OCI-LY1 (cell line): ENCODE results near the gene EEIG1.

ENCODE experiments used
- H2AFZ ChIP-seq: fragments of 200-600 bp; sonication (generic), shearing (Covaris generic); 2 replicates; pipeline ENCODE4 v1.6.0; 2014; ENCODE audit warnings: antibody characterized with exemption, mild to moderate bottlenecking, low read length
- H3F3A ChIP-seq: fragments of 200-600 bp; sonication (generic), shearing (Covaris generic); 2 replicates; pipeline ENCODE4 v1.6.0; 2014; ENCODE audit warnings: mild to moderate bottlenecking, antibody characterized with exemption, low read length, moderate library complexity; ENCODE audit not compliant: insufficient read depth
- H3K27ac ChIP-seq: fragments of 200-600 bp; sonication (generic); 2 replicates; pipeline ENCODE4 v1.5.1; 2014; ENCODE audit warnings: low read length, mixed run types, mild to moderate bottlenecking, low read depth; ENCODE audit not compliant: poor library complexity, severe bottlenecking
- H3K27me3 ChIP-seq: fragments of 200-600 bp; sonication (generic); 2 replicates; pipeline ENCODE4 v1.6.0; 2014; ENCODE audit warnings: antibody characterized with exemption, mild to moderate bottlenecking, low read length, moderate library complexity; ENCODE audit not compliant: insufficient read depth
- H3K36me3 ChIP-seq: fragments of 200-600 bp; sonication (generic); 2 replicates; pipeline ENCODE4 v1.6.1; 2014; ENCODE audit warnings: mild to moderate bottlenecking, antibody characterized with exemption, low read length, moderate library complexity, mixed read lengths; ENCODE audit not compliant: insufficient read depth
- H3K4me1 ChIP-seq: fragments of 200-600 bp; sonication (generic); 2 replicates; pipeline ENCODE4 v1.5.1; 2014; ENCODE audit warnings: mild to moderate bottlenecking, low read length, moderate library complexity; ENCODE audit not compliant: insufficient read depth, severe bottlenecking
- H3K4me2 ChIP-seq: fragments of 200-600 bp; sonication (generic), shearing (Covaris generic); 2 replicates; pipeline ENCODE4 v1.6.1; 2014; ENCODE audit warnings: low read length
- H3K4me3 ChIP-seq: fragments of 200-600 bp; sonication (generic); 2 replicates; pipeline ENCODE4 v1.5.1; 2014; ENCODE audit warnings: low read length, low read depth, mild to moderate bottlenecking, mixed read lengths; ENCODE audit not compliant: poor library complexity, severe bottlenecking
- H3K79me2 ChIP-seq: fragments of 200-600 bp; shearing (Covaris generic); 2 replicates; pipeline ENCODE4 v1.6.1; 2016; ENCODE audit warnings: mixed run types, low read length, mixed read lengths; ENCODE audit not compliant: insufficient read depth
- H3K9ac ChIP-seq: fragments of 200-600 bp; sonication (generic), shearing (Covaris generic); 2 replicates; pipeline ENCODE4 v1.6.1; 2014; ENCODE audit warnings: mild to moderate bottlenecking, low read length, mixed read lengths
- H3K9me2 ChIP-seq: fragments of 200-600 bp; sonication (generic), shearing (Covaris generic); 2 replicates; pipeline ENCODE4 v1.6.1; 2014; ENCODE audit warnings: low read depth, mild to moderate bottlenecking, low read length, mixed read lengths
- H3K9me3 ChIP-seq: fragments of 200-600 bp; shearing (Covaris generic); 2 replicates; pipeline ENCODE4 v1.6.1; 2014; ENCODE audit warnings: low read length, mixed read lengths
- H4K20me1 ChIP-seq: fragments of 200-600 bp; sonication (generic), shearing (Covaris generic); 2 replicates; pipeline ENCODE4 v1.6.0; 2016; ENCODE audit warnings: mild to moderate bottlenecking, low read length; ENCODE audit not compliant: insufficient read depth
- EZH2 ChIP-seq: fragments of 200-600 bp; sonication (generic), shearing (Covaris generic); IDR thresholded peaks from 2 replicates; pipeline ENCODE4 v1.8.0; 2017; ENCODE audit warnings: borderline replicate concordance, mixed run types, mild to moderate bottlenecking, antibody characterized with exemption, low read length, moderate library complexity, mixed read lengths
- TF ChIP-seq, protein P1 (sequence below): fragments of 200-600 bp; sonication (generic), shearing (Covaris generic); IDR thresholded peaks from 2 replicates; pipeline ENCODE4 v1.5.1; 2017; ENCODE audit warnings: mild to moderate bottlenecking, antibody characterized with exemption, low read length, moderate library complexity, mixed read lengths

The EEIG1 gene

DNA sequence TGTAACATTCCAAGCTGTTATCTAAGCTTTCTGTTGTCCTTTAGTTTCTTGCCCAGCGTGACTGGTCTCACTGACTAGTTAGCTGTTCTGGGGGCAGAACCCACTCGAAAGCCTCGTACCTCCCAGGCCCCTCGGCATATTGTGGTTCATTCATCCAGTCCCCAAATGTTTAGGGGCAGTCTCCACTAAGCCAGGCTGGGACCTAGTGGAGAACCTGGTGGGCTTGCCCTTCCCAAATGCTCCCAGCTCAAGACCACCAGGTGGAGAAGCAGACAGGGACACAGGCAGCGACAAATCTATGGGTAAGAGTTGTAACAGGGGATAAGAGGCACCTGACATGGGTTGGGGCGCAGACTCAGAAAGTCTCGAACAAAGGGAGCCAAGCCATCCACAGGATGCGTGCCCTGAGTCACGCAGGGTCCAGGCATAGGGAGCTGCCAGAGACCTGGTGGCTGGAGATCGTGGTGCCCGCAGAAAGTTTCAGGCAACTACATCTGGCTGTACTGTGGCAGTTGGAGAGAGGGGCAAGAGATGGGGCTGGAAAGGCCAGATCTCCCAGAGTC lies 851 bp upstream of the EEIG1 start:
- Histone ChIP-seq H3K27me3 (no peaks in the 10 kb centered on the region), H3K79me2 (peaks cover 35% of the 10 kb centered on the region), H2AFZ (no peak overlapping the region), H3K36me3 (peaks cover 16% of the 10 kb centered on the region), H3K9me3 (no peaks in the 10 kb centered on the region), H3K9me2 (no peaks in the 10 kb centered on the region), H3K27ac (peak overlapping the region; percentile 99), H3K4me3 (peak overlapping the region; percentile 70), H3F3A (no peaks in the 10 kb centered on the region), H3K4me1 (peaks cover 73% of the 10 kb centered on the region), H3K4me2 (peak overlapping the region; percentile 96), H4K20me1 (no peaks in the 10 kb centered on the region), H3K9ac (peak overlapping the region; percentile 93)
- no peak for TF ChIP-seq EZH2
- TF ChIP-seq, protein P1, sequence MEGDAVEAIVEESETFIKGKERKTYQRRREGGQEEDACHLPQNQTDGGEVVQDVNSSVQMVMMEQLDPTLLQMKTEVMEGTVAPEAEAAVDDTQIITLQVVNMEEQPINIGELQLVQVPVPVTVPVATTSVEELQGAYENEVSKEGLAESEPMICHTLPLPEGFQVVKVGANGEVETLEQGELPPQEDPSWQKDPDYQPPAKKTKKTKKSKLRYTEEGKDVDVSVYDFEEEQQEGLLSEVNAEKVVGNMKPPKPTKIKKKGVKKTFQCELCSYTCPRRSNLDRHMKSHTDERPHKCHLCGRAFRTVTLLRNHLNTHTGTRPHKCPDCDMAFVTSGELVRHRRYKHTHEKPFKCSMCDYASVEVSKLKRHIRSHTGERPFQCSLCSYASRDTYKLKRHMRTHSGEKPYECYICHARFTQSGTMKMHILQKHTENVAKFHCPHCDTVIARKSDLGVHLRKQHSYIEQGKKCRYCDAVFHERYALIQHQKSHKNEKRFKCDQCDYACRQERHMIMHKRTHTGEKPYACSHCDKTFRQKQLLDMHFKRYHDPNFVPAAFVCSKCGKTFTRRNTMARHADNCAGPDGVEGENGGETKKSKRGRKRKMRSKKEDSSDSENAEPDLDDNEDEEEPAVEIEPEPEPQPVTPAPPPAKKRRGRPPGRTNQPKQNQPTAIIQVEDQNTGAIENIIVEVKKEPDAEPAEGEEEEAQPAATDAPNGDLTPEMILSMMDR, result no peak

DNA sequence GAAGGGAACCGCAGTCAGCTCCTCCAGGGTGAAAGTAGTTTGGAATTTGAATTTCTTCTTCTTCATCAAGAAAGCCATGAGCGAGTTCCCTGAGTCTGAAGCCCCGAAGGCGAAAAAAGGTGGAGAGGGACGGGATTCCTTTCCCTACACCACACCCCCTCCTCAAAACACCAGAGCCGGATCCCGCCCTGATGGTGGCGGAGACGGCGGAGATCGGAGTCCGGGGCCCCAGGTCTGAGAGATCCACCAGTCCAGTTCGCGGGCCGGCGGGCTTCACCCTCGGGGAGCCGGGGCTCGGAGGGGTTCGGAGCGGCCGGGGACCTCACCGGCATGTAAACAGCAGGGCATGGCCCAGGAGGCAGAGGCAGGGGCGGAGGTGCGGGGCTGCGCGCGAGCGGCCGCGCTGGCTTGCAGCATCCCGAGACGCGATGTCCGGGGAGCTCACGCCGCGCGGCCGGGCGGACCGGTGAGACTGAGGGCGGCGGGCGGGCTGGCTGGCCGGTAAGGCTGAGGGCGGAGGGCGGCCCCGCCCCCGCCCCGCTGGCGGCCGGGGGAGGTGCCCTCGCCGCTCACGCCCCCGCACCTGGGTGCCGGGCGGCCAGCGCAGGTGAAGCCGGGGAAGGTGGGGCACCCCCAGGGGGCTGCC lies 606 bp downstream of the EEIG1 start:
- no peaks in the 10 kb centered on the region for H3K9me3 ChIP-seq
- H2AFZ ChIP-seq, result no peak overlapping the region
- TF ChIP-seq, protein P1, result no peak
- TF ChIP-seq EZH2, result no peak
- H3K9me2 ChIP-seq, result no peaks in the 10 kb centered on the region
- peaks cover 79% of the 10 kb centered on the region for H3K4me1 ChIP-seq
- peak overlapping the region; percentile 91 for H3K9ac ChIP-seq
- H3K36me3 ChIP-seq, result peaks cover 26% of the 10 kb centered on the region
- H3K27ac ChIP-seq, result peak overlapping the region; percentile 90
- H3K4me2 ChIP-seq, result peak overlapping the region; percentile 90
- H4K20me1 ChIP-seq, result no peaks in the 10 kb centered on the region
- no peaks in the 10 kb centered on the region for H3F3A ChIP-seq
- H3K79me2 ChIP-seq, result peaks cover 50% of the 10 kb centered on the region
- peak overlapping the region; percentile 83 for H3K4me3 ChIP-seq
- no peaks in the 10 kb centered on the region for H3K27me3 ChIP-seq

DNA sequence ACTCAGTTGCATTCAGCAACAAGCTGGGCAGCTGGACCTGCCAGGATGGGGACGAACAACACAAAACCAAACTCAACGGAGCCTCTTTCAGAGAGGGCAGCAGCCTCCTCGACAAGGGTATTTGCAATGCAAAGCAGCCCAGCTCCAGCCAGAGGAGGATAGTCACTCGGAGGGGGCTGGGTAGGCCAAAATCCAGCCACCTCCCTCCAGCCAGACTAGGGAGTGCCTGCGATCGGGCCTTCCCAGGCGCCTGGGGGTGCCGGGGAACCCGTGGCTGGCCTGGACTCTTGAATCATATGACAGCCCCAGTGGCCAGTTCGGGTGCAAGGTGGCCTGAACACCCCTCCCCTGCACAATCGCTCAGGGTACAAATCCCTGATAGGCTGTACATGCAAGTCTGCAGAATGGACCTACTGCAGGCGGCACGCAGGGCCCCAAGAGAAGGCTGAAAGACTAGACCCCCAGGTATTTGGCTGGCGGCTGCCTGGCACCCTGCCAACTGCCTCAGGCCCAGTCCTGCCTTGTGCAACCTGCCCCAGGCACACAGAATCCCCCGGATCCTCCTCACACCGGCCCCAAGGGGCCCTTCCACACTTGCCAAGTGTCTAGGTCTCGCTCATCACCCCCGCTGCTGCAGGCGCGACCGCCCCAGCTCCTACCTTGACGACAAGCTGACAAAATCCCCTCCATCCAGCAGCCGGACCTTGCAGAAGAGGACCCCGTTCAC lies 1.3 kb downstream of the EEIG1 start:
- Histone ChIP-seq H3K27ac (peak overlapping the region; percentile 90), H3K36me3 (peaks cover 27% of the 10 kb centered on the region), H3K9me3 (no peaks in the 10 kb centered on the region), H3K79me2 (peaks cover 57% of the 10 kb centered on the region), H3F3A (no peaks in the 10 kb centered on the region), H4K20me1 (no peaks in the 10 kb centered on the region), H3K4me3 (peak overlapping the region; percentile 83), H3K27me3 (no peaks in the 10 kb centered on the region), H3K9me2 (no peaks in the 10 kb centered on the region), H3K9ac (peak overlapping the region; percentile 91), H3K4me1 (peaks cover 79% of the 10 kb centered on the region), H2AFZ (no peak overlapping the region), H3K4me2 (peak overlapping the region; percentile 90)
- TF ChIP-seq EZH2, result no peak
- TF ChIP-seq, protein P1, result no peak
